Heart right ventricle (tissue), 16 donors: ENCODE data around the gene ADNP. TPM values are rescaled to one million over a fixed set of nuclear protein-coding genes. Genes with fewer than 3 reads are reported as not detected.

ENCODE experiments used
- ATAC-seq, 8 donors: fragments of 200-7000 bp; cut with Tn5 transposase; one replicate each; pipeline ENCODE4 v1.9.1; 2020; ENCODE audit warnings: mild to moderate bottlenecking in 8 of 8, moderate library complexity in 8 of 8, moderate number of reproducible peaks in 1 of 8
- DNase-seq, 2 donors: peaks; one replicate each; pipeline ENCODE4 v3.0.0-alpha.2; 2020
- H3K27ac ChIP-seq, 10 donors: fragments of 200-600 bp; sonication (generic) in 2 of 10; one replicate each; pipeline versions ENCODE4 v1.5.0 to v1.8.0; 2020 to 2022; ENCODE audit warnings: mild to moderate bottlenecking in 3 of 10
- H3K27me3 ChIP-seq, 7 donors: fragments of 200-600 bp; one replicate each; pipeline ENCODE4 v1.8.0; 2021 to 2022; ENCODE audit warnings: mild to moderate bottlenecking in 2 of 7
- H3K36me3 ChIP-seq, 9 donors: fragments of 200-600 bp; sonication (generic) in 1 of 9; one replicate each; pipeline versions ENCODE4 v1.5.0 to v1.8.0; 2020 to 2022; ENCODE audit warnings: mild to moderate bottlenecking in 2 of 9
- H3K4me1 ChIP-seq, 9 donors: fragments of 200-600 bp; sonication (generic) in 1 of 9; one replicate each; pipeline versions ENCODE4 v1.5.0 to v1.8.0; 2020 to 2022; ENCODE audit warnings: mild to moderate bottlenecking in 4 of 9
- H3K4me3 ChIP-seq, 10 donors: fragments of 200-600 bp; sonication (generic) in 2 of 10; one replicate each; pipeline versions ENCODE4 v1.5.0 to v1.8.0; 2020 to 2022; ENCODE audit warnings: mild to moderate bottlenecking in 7 of 10, moderate library complexity in 2 of 10
- H3K9me3 ChIP-seq, 11 donors: fragments of 200-600 bp in 10 of 11; sonication (generic) in 2 of 11; one replicate each; pipeline versions ENCODE4 v1.5.0 to v1.8.0; 2013 to 2022; ENCODE audit warnings: mild to moderate bottlenecking in 2 of 11, control low read depth in 1 of 11, moderate library complexity in 1 of 11
- WGBS, 2 donors: extraction: QIAGEN DNeasy Blood & Tissue Kit; methylation state at CpG; one replicate each; pipeline ENCODE4 v1.1.7; 2013; ENCODE audit warnings: inconsistent platforms in 1 of 2; 5-methylcytosine and 5-hydroxymethylcytosine counted together
- intact Hi-C, 10 donors: fragments of 100-400 bp; cut with DNase I; formaldehyde crosslinking; loops; one replicate each; pipeline versions ENCODE4 v1.11.1 to v1.14.2; 2022
- polyA plus RNA-seq, 2 donors: library from polyadenylated mRNA; stranded (reverse); fragments of 200-250 nt; gene quantifications; one replicate each; pipeline ENCODE4 v1.2.3, GENCODE V29; 2013
- total RNA-seq, 10 donors: library from RNA; stranded (reverse); fragmentation: NEBNext Ultra II Directional in 3 of 10; extraction: Animal tissue kit (Norgen Biotek cat#: 25700) in 3 of 10; gene quantifications; one replicate each; pipeline versions ENCODE4 v1.2.1 to v1.2.4, GENCODE V29; 2021 to 2023
- TF ChIP-seq, protein P1 (sequence below), 9 donors: fragments of 200-600 bp; sonication (generic) in 2 of 9; IDR thresholded peaks; one replicate each; pipeline versions ENCODE4 v1.5.0 to v1.8.0; 2021 to 2022; ENCODE audit warnings: antibody characterized with exemption in 9 of 9, mild to moderate bottlenecking in 5 of 9, moderate library complexity in 1 of 9
- donor health status: Arrhythmogenic right ventricular cardiomyopathy.
- donor health status: ischemic (EF 13 %, LVEDD 7.1; RV severe dilation, severe dysfunction).
- donor health status: healthy with polysubstance abuse.
- donor health status: DM: no; HTN: yes; CAD: no.
- donor health status: DM: no; HTN: no; CAD: no.
- donor health status: ischemic (EF 25% LVEDD 6.9; RV normal size, moderate dysfunction).
- donor health status: ischemic (EF 25% LVEDD 5.7; RV mildly dilated, moderate dysfunction).
- donor health status: healthy.
- donor health status: DM: yes; HTN: yes; CAD: no.
- donor health status: Ischemic cardiomyopathy.
- donor health status: ischemic (EF 35%, LVEDD 5.7; RV mildly dilated, moderate dysfunction).
- donor health status: nonischemic (EF 11% LVEDD 7.7; RV severe dilation, severe dysfunction).
- donor health status: DM: yes; HTN: yes; CAD: no.
- donor health status: PGD.
- donor health status: ischemic (EF 29% LVEDD 5.4; RV normal size, mild dysfunction).
- donor health status: nonischemic (EF 23%, LVEDD 6.1; RV moderate dilation, normal function).

Gene ADNP
- total and polyA plus RNA-seq, 12 donors, result 14.6 to 46.1 (median 37.9) TPM

DNA sequence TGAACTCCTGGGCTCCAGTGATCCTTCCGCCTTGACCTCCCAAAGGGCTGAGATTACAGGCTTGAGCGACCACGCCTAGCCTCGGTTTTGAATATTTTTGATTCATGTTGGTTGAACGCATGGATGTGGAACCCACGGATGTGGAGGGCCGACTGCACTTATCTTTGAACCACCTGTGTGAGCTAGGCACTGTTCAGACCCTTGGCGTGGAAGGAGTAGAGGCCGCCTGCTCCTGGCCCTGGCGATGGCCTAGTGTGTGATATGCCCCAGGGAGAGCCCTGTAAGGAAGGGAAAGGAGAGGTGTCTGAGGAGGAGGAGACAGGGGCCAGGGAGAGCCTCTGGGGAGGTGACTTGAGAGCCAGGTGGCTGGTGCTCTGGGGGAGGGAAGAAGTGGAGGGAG, 72.1 kb downstream of the ADNP start:
- Histone ChIP-seq H3K27me3 (peaks cover 0 to 5% (median 0%) of the 10 kb centered on the region in 7 donors), H3K4me1 (no peaks in the 10 kb centered on the region), H3K27ac (no peak overlapping the region), H3K9me3 (no peaks in the 10 kb centered on the region), H3K36me3 (no peaks in the 10 kb centered on the region), H3K4me3 (no peak overlapping the region)
- TF ChIP-seq, protein P1, sequence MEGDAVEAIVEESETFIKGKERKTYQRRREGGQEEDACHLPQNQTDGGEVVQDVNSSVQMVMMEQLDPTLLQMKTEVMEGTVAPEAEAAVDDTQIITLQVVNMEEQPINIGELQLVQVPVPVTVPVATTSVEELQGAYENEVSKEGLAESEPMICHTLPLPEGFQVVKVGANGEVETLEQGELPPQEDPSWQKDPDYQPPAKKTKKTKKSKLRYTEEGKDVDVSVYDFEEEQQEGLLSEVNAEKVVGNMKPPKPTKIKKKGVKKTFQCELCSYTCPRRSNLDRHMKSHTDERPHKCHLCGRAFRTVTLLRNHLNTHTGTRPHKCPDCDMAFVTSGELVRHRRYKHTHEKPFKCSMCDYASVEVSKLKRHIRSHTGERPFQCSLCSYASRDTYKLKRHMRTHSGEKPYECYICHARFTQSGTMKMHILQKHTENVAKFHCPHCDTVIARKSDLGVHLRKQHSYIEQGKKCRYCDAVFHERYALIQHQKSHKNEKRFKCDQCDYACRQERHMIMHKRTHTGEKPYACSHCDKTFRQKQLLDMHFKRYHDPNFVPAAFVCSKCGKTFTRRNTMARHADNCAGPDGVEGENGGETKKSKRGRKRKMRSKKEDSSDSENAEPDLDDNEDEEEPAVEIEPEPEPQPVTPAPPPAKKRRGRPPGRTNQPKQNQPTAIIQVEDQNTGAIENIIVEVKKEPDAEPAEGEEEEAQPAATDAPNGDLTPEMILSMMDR (IDR thresholded peaks at IDR 0.05), result no peak
- intact Hi-C loops, result no loop called here
- ATAC-seq (no peak), DNase-seq (no peak)
- WGBS, 2 donors, result 93% methylated on average over 10 of the region's 10 CpGs

DNA sequence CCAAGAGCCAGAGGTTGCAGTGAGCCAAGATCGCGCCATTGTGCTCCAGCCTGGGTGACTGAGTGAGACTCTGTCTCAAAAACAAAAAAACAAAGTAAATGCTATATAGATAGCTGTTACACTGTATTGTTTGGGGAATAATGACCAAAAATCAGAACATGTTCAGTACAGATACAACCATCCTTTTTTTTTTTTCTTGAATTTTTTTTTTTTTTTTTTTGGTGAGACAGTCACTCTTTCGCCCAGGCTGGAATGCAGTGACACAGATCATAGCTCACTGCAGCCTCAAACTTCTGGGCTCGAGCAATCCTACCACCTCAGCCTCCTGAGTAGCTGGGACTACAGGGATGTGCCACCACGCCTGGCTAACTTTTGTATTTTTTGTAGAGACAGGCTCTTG, 72.7 kb downstream of the ADNP start:
- Histone ChIP-seq H3K4me1 (no peaks in the 10 kb centered on the region), H3K27me3 (peaks cover 0 to 5% (median 0%) of the 10 kb centered on the region in 7 donors), H3K27ac (no peak overlapping the region), H3K36me3 (no peaks in the 10 kb centered on the region), H3K4me3 (no peak overlapping the region), H3K9me3 (no peaks in the 10 kb centered on the region)
- intact Hi-C loops, result no loop called here
- ATAC-seq (no peak), DNase-seq (no peak)
- 95 to 96% methylated on average over 5 of the region's 5 CpGs for whole genome bisulfite sequencing, 2 donors
- TF ChIP-seq, protein P1 (IDR thresholded peaks at IDR 0.05), result no peak

DNA sequence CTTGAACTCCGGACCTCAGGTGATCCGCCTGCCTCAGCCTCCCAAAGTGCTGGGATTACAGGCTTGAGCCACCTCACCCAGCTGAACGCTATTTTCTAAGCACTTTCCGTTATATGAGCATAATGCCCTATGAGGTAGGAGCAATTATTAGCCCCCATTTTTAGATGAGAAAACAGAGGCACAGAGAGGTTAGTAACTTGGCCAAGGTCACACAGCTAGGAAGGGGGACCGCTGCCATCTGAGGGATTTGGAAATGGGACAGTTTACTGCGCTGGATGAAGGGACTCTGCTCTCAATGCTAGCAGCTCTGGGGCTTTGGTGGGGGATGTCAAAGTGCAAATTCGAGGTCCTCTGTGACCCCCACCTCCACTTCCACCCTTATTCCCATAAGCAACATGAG, 73.9 kb downstream of the ADNP start:
- peaks cover 0 to 5% (median 0%) of the 10 kb centered on the region in 7 donors for H3K27me3 ChIP-seq
- ATAC-seq (no peak), DNase-seq (no peak)
- intact Hi-C loops, result no loop called here
- no peak overlapping the region for H3K4me3 ChIP-seq
- TF ChIP-seq, protein P1 (IDR thresholded peaks at IDR 0.05), result no peak
- H3K4me1 ChIP-seq, result no peaks in the 10 kb centered on the region
- H3K27ac ChIP-seq, result no peak overlapping the region
- no peaks in the 10 kb centered on the region for H3K9me3 ChIP-seq
- WGBS, 2 donors, result 93 to 96% methylated on average over 7 of the region's 7 CpGs
- H3K36me3 ChIP-seq, result no peaks in the 10 kb centered on the region

DNA sequence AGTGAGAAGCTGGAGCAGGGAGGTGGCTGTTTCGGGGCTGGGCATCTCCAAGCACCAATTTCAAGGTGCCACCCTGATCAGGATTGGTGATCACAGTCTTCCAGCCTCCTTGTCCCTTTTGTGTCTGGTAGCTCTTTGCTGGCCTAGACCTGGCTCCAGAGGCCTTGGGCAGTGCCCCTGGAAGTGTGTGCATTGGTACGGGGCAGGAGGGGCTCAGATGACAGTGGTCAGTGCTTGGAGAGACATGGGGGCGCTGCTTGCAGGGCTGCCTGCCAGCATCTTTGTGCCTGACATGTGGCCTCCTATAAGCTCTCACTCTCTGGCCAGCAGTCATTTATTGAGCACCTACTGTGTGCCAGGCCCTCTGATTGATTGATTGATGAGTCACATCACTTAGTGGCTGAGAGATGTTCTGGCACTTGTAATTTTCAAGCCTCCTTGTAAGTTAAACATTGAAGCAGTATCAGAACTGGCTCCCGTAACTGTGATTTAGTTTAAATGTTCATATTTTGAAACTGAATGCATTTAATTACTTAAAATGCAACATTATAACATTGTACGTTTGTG, 74.7 kb downstream of the ADNP start:
- H3K36me3 ChIP-seq, result no peaks in the 10 kb centered on the region
- H3K27me3 ChIP-seq, result peaks cover 0 to 5% (median 0%) of the 10 kb centered on the region in 7 donors
- TF ChIP-seq, protein P1 (IDR thresholded peaks at IDR 0.05), result no peak
- ATAC-seq, result no peak
- DNase-seq, result no peak
- no peak overlapping the region for H3K27ac ChIP-seq
- 85 to 95% methylated on average over 5 of the region's 5 CpGs for whole genome bisulfite sequencing, 2 donors
- intact Hi-C loops, result no loop called here
- H3K9me3 ChIP-seq, result no peaks in the 10 kb centered on the region
- H3K4me3 ChIP-seq, result no peak overlapping the region
- no peaks in the 10 kb centered on the region for H3K4me1 ChIP-seq
